ENCODE data around the gene BEND7.

BEND7 gene

DNA sequence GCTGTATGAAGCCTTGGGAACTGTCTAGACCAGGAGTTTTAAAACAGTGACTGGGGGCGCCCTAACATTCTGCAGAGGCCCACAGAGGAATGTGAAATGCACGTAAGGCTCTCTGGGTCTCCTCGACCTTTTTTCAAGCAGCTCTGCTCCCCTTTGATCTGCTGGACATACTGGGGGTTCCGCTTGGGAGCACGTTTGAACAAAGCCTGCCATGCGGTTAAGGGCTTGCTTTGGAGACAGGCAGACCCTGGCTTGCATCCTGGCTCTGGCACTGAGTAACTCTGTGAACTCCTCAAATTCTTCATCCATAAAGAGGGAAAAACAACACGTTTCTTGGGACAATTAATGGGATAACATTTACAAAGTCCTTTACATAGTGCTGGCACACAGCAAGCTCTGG lies 7.8 kb downstream of the BEND7 start:
- no peak for DNase-seq (ENCODE audit: insufficient read length, low spot score)
- no peak for FAIRE-seq

- DNase-seq (ENCODE audit: insufficient read length, low spot score) (no peak), FAIRE-seq (no peak)
Observed at GRCh38 chr10:13520194-13520593, 8.6 kb downstream of the BEND7 start.

DNA sequence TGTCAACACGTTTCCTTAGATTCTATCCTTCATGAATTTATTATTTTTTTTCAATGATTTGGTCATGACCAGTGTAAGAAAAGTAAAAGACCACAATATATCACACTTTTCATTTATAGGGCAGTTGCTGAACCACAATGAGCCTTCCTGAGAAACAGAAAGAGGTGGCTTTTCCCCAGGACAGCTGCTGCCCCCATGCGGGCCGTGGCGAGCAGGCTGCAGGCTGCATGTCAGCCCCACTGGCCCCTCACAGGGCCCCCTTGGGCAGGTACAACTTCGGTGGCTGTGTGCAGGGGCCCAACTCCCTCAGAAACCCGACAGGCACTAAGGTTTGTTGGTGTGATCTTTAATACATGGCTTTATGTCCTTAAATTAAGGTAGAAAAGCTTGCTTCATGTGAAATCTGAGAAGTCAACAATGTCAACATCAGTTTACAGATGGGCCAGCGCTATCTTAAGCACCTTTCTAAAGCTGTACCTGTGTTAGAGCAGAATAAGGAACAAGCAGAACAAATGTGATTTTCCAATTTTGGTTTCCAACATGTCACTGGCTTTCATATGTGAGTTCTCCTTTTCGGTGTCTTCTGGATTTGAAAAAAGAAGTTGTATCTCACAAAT lies 10.6 kb downstream of the BEND7 start:
- FAIRE-seq (no peak), DNase-seq (ENCODE audit: insufficient read length, low spot score) (no peak)

- FAIRE-seq (no peak), DNase-seq (ENCODE audit: insufficient read length, low spot score) (no peak)
Observed at GRCh38 chr10:13517675-13518074, 11.1 kb downstream of the BEND7 start.

GRCh38 chr10:13516176-13516575 lies 12.6 kb downstream of the BEND7 start:
- DNase-seq (ENCODE audit: insufficient read length, low spot score) (no peak), FAIRE-seq (no peak)

DNA sequence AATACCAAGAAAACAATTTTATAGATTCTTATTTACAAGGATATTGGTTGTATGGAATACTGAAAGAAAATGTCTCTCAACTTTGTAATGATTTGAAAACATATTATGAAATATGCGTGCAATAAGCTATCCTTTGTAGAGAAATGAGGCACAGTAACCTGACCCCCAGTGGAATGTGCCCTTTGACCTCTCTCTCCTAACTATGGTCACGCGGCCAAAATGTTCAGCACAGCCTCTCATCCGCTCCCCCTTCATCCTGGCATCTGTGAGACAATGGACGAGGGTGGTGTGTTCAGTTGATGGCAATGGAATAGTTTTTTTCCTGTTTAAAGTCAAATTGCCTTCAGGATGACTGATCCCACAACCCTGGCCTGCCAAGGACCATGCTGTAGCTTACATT lies 13.3 kb downstream of the BEND7 start:
- DNase-seq (ENCODE audit: insufficient read length, low spot score), result no peak
- no peak for FAIRE-seq

- DNase-seq (ENCODE audit: insufficient read length, low spot score), result no peak
- FAIRE-seq, result no peak
Observed at GRCh38 chr10:13514296-13514695, 14.5 kb downstream of the BEND7 start.

GRCh38 chr10:13512564-13512963 lies 16.2 kb downstream of the BEND7 start:
- DNase-seq (ENCODE audit: insufficient read length, low spot score) (no peak), FAIRE-seq (no peak)

- no peak for DNase-seq (ENCODE audit: insufficient read length, low spot score)
- no peak for FAIRE-seq
Observed at GRCh38 chr10:13511409-13511808, 17.4 kb downstream of the BEND7 start.

DNA sequence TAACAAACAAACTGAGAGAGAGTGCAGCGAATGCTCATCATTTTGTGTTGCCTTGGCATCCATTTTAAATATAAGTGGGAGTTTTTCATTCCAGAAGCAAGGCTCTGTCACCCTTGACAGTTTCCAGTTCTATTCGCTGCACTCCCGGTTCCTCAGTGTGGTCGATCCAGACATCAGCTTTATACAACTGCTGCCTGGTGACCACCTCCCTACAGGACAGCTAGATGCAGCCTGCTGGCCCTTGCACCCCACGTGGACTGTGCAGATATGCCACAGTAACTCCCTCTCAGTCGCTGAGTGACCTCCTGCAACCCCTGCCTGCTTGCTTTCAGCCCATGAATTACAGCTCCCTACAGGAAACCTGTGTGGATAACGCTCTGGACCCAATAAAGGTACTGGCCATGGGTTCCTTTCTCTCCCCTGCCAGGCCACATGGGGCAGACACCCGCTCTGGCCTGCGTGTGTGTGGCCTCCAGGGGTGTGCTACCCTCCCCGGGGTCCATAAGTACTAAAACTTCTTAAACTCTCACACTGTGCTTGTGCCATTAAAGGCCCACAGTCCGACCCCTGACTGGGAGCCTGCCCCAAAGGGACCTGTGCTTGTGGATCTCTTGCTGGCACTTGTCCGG lies 23.6 kb downstream of the BEND7 start:
- FAIRE-seq (no peak), DNase-seq (ENCODE audit: insufficient read length, low spot score) (no peak)

- FAIRE-seq, result no peak
- no peak for DNase-seq (ENCODE audit: insufficient read length, low spot score)
Observed at GRCh38 chr10:13503745-13504463, 24.9 kb downstream of the BEND7 start.

GRCh38 chr10:13502380-13502779 lies 26.4 kb downstream of the BEND7 start:
- FAIRE-seq (no peak), DNase-seq (ENCODE audit: insufficient read length, low spot score) (no peak)

DNA sequence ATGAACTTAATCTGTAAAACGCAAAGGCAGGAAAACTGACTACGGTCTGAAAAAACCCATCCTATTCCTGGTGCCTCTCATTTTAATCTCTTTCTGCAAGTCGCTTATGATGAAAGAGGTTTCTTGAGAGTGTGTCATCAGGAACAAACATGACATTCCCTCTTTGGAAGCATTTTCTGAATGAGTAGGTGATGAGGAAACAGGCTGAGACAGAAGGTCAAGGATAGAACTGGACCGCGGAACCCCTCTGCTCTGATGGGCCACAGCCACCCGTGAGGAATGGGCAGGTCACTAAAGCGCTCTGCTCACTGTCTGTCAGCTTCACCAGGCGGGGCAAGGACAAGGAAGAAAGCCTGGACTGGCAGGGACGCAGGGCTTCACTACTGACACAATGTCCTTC lies 28.6 kb downstream of the BEND7 start:
- DNase-seq (ENCODE audit: insufficient read length, low spot score) (no peak), FAIRE-seq (no peak)

DNA sequence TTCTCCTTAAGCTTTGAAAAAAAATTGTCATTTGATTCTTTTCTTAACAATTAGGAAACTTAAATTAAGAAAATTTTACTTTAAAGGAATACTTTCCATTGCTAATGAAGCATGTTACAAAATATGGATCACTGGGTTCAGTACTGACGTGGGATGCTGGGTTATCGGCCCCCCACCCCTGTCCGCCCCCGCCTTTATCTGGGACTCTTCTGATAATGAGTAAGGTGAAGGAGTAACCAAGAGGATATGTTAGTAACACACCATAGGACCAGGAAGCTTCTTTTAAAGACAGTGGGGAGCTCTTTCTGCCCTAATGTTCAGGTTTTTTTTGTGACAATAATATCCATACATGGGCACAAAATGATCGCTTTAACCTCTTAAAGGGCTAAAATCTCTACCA lies 29.7 kb downstream of the BEND7 start:
- FAIRE-seq, result no peak

DNA sequence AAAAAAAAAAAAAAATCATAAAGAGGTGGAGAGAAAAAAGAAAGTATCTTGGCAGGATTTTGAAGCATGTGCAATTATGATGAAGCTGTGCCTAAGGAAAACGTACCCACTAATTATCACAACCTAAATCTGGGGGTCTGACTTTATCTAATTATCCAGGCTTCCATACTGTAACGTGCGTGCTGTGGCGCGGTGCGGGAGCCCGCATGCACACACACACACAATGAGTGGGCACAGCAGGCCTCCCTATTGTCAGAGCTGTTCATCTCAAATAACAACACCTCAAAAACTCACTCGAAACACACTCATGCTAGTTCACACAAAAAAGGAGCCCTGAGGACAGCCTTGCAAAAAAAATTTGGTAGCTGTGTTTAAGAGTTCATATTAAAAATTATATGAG lies 31.9 kb downstream of the BEND7 start:
- no peak for FAIRE-seq

More for the DNA sequence above, 29.7 kb downstream of the BEND7 start:
- DNase-seq (ENCODE audit: insufficient read length, low spot score), result no peak

DNA sequence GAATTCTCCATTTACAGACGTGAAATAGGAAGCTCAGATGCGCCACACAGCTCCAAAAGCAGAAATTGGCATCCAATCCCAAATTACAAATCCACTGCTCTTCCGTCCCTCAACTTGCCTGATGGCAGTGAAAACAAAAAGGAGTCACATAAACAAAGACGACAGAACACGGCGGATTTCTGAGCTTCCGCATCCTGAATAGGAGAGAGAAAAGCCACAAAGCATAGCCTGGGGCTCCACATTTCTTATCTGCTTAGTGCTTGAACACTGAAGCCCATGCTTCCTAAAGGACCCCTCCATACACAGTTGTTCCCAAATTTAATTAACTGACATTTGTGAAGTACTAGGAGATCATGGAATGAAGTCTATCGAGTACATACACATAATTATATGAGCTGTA lies 32.6 kb downstream of the BEND7 start:
- no peak for FAIRE-seq
- no peak for DNase-seq (ENCODE audit: insufficient read length, low spot score)

More for the DNA sequence above, 31.9 kb downstream of the BEND7 start:
- DNase-seq (ENCODE audit: insufficient read length, low spot score), result no peak

DNA sequence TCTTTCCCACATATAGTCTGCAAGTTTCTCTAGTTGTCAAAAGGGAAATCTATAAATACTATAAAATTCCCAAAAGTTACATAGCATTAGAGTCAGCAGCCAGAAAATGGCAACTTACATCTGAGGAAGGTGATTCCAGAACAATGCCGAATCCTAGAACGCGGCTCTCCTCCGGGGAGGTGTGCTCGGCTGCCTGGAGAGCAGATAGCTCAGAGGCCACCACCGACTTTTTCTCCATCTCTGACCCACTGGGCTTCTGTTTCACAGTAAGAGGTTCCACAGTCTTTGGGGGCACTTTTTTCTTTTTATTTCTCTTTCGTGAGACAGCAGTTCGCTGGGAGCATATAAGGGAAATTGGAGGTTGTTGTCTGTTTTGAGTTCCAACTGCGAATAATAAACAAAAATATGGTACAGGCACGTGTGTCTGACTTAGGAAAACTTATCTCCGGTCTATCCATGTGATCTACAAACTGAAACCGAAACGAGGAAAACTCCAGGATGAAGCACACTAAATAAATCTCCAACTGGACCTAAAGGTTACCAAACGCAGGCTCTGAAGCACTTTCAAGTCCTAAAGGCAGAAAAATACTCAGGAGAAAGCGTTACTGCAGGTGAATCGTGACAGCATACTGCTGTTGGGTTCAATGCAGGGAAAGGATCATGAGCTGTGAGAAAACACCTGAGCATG lies 36.2 kb downstream of the BEND7 start:
- no peak for DNase-seq (ENCODE audit: insufficient read length, low spot score)
- FAIRE-seq, result no peak

- FAIRE-seq, result no peak
Observed at GRCh38 chr10:13491747-13492360, 37.0 kb downstream of the BEND7 start.

GRCh38 chr10:13490503-13490902 lies 38.3 kb downstream of the BEND7 start:
- no peak for FAIRE-seq

More at GRCh38 chr10:13491747-13492360, 37.0 kb downstream of the BEND7 start:
- no peak for DNase-seq (ENCODE audit: insufficient read length, low spot score)

DNA sequence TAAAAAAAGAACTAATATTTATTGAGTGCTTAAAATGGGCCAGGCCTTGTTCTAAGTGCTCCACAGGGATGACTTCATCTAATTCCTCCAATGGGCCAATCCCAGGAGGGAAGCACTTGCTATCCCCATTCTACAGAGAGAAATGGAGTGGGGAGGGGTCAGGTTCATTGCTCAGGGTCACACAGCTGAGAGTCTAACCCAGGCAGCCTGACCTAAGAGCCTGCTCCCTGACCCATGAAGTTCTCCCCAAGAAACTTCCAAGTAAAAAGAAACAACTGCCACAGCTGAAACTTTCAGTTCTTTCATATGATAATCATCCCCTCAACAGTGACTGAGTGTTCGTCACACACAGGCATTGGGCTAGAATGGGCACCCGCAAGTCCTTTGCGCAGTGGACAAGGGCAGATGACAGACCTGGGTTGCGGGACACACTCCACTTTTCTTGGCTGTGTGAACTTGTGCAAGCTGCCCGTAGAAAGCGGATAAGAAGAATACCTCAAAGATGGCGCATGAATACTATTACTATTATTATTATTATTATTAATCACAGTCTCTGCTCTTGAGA lies 39.7 kb downstream of the BEND7 start:
- DNase-seq (ENCODE audit: insufficient read length, low spot score), result no peak
- FAIRE-seq, result no peak

More at GRCh38 chr10:13490503-13490902, 38.3 kb downstream of the BEND7 start:
- DNase-seq (ENCODE audit: insufficient read length, low spot score), result no peak

- DNase-seq (ENCODE audit: insufficient read length, low spot score) (no peak), FAIRE-seq (no peak)
Observed at GRCh38 chr10:13485623-13486022, 43.2 kb downstream of the BEND7 start.
